Fibroblast of the aortic adventitia (primary cell): ENCODE measurements around the gene ARID1B. TPM values are rescaled to one million over a fixed set of nuclear protein-coding genes. Genes with fewer than 3 reads are reported as not detected.

ENCODE experiments used
- DNase-seq: peaks from one replicate; pipeline ENCODE4 v3.0.0-alpha.2; 2010; ENCODE audit warnings: low read depth
- H3K4me3 ChIP-seq: 2 replicates; pipeline ENCODE4 v1.5.1; 2011; ENCODE audit warnings: low read depth, mild to moderate bottlenecking, control low read depth, low read length, moderate library complexity
- total RNA-seq: library from RNA; depleted of rRNA; stranded (reverse); fragments of >200 nt; gene quantifications from 2 replicates; pipeline ENCODE4 v1.2.3, GENCODE V29; 2012; ENCODE audit warnings: low replicate concordance
- TF ChIP-seq, protein P1 (sequence below): IDR thresholded peaks from 2 replicates; pipeline ENCODE4 v1.5.1; 2011; ENCODE audit warnings: mild to moderate bottlenecking, low read length, control low read depth, inconsistent platforms; ENCODE audit not compliant: insufficient read depth

Gene ARID1B
- total RNA-seq, 1 donor: 55.9 TPM

DNA sequence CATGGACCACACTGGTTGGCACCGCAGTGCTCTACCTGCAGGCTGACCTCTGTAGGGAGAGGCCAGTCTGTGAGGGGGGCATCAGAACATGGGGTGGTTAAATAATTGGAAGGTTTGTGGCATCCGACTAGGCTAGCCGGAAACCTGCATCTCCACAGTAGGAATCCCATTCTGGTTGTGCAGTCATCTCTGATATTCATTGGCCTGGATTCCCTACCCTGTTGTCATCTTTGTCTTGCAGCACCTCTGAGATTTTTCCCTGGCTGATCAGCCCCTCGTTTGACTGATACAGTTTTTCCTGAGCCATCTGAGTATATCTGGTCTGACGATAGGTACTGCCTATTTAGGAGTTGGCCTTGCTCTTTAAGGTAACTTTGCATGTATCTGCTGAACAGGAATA lies 286.7 kb downstream of the ARID1B start:
- DNase-seq: no peak
- TF ChIP-seq, protein P1, sequence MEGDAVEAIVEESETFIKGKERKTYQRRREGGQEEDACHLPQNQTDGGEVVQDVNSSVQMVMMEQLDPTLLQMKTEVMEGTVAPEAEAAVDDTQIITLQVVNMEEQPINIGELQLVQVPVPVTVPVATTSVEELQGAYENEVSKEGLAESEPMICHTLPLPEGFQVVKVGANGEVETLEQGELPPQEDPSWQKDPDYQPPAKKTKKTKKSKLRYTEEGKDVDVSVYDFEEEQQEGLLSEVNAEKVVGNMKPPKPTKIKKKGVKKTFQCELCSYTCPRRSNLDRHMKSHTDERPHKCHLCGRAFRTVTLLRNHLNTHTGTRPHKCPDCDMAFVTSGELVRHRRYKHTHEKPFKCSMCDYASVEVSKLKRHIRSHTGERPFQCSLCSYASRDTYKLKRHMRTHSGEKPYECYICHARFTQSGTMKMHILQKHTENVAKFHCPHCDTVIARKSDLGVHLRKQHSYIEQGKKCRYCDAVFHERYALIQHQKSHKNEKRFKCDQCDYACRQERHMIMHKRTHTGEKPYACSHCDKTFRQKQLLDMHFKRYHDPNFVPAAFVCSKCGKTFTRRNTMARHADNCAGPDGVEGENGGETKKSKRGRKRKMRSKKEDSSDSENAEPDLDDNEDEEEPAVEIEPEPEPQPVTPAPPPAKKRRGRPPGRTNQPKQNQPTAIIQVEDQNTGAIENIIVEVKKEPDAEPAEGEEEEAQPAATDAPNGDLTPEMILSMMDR: no peak
- H3K4me3 ChIP-seq: no peak overlapping the region

- TF ChIP-seq, protein P1: no peak
These were observed 287.3 kb downstream of the ARID1B start for GRCh38 chr6:157064502-157064901.

GRCh38 chr6:157065366-157065765 lies 288.2 kb downstream of the ARID1B start:
- no peak overlapping the region for H3K4me3 ChIP-seq
- TF ChIP-seq, protein P1: no peak
- no peak for DNase-seq

More at GRCh38 chr6:157064502-157064901, 287.3 kb downstream of the ARID1B start:
- H3K4me3 ChIP-seq: no peak overlapping the region
- no peak for DNase-seq

GRCh38 chr6:157066781-157067491 lies 289.8 kb downstream of the ARID1B start:
- TF ChIP-seq, protein P1: no peak
- DNase-seq: no peak

GRCh38 chr6:157067507-157067906 lies 290.3 kb downstream of the ARID1B start:
- H3K4me3 ChIP-seq: no peak overlapping the region
- no peak for DNase-seq
- TF ChIP-seq, protein P1: no peak

More at GRCh38 chr6:157066781-157067491, 289.8 kb downstream of the ARID1B start:
- no peak overlapping the region for H3K4me3 ChIP-seq

- H3K4me3 ChIP-seq: no peak overlapping the region
- TF ChIP-seq, protein P1: no peak
- peak; percentile 38 for DNase-seq
These were observed 291.6 kb downstream of the ARID1B start for GRCh38 chr6:157068691-157069324.
